Measurements from ENCODE around the gene RPS18.

DNA sequence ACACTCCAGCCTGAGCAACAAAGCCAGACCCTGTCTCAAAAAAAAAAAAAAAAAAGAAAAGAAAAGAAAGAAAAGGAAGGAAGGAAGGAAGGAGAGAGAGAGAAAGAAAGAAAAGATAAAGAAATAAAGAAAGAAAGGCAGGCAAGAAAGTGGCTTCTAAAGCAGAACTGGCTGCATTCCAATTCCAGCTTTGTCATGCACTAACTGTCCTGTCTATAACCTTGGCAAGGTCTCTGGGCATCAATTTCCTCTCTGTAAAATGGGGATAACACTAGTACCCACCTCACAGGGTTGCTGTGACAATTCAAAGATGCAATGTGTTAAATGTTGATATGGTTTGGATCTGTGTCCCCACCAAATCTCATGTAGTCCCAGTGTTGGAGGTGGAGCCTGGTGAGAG lies 35.5 kb upstream of the RPS18 start:
- no peak for TF ChIP-seq ELF4 (IDR thresholded peaks at IDR 0.05)
- TF ChIP-seq BHLHE40 (IDR thresholded peaks at IDR 0.05; ENCODE audit: borderline replicate concordance) = no peak

Measured in HEK293T (cell line).